ENCODE results near the gene MLLT10. TPM values are rescaled to one million over a fixed set of nuclear protein-coding genes. Genes with fewer than 3 reads are reported as not detected.
"Not testable (repeated sequence)": the region's sequence is repeated elsewhere in the genome, so short reads cannot be mapped to it uniquely, and the experiment has no call there.

Gene MLLT10
- polyA plus RNA-seq, 1 donor = 39.4 TPM

- DNase-seq; H3K27me3 ChIP-seq (ENCODE audit: control insufficient read depth, insufficient read depth, low read length); H3K4me1 ChIP-seq (ENCODE audit: control insufficient read depth, insufficient read depth, low read length); H3K9me3 ChIP-seq (ENCODE audit: control insufficient read depth, low read depth, low read length); H3K27ac ChIP-seq (ENCODE audit: low read length); H3K4me3 ChIP-seq (ENCODE audit: low read length): not testable (repeated sequence)
- WGBS (ENCODE audit: insufficient coverage, low lambda C conversion rate) = 100% methylated on average over 1 of the region's 9 CpGs
- peaks cover 28% of the 10 kb centered on the region for H3K36me3 ChIP-seq (ENCODE audit: control insufficient read depth, insufficient read depth, low read length)
Observed at GRCh38 chr10:21535976-21536375, 1.9 kb downstream of the MLLT10 start.

GRCh38 chr10:21536874-21537273, 2.8 kb downstream of the MLLT10 start:
- Histone ChIP-seq H3K4me1 (ENCODE audit: control insufficient read depth, insufficient read depth, low read length) (peaks cover 8% of the 10 kb centered on the region), H3K27me3 (ENCODE audit: control insufficient read depth, insufficient read depth, low read length) (no peaks in the 10 kb centered on the region), H3K4me3 (ENCODE audit: low read length) (no peak overlapping the region), H3K9me3 (ENCODE audit: control insufficient read depth, low read depth, low read length) (no peaks in the 10 kb centered on the region), H3K27ac (ENCODE audit: low read length) (no peak overlapping the region), H3K36me3 (ENCODE audit: control insufficient read depth, insufficient read depth, low read length) (peaks cover 37% of the 10 kb centered on the region)
- no peak for DNase-seq
- no CpG with 5 or more reads among the region's 3 CpGs for WGBS (ENCODE audit: insufficient coverage, low lambda C conversion rate)

GRCh38 chr10:21540701-21541100, 6.7 kb downstream of the MLLT10 start:
- H3K4me3 ChIP-seq (ENCODE audit: low read length); H3K27ac ChIP-seq (ENCODE audit: low read length); H3K27me3 ChIP-seq (ENCODE audit: control insufficient read depth, insufficient read depth, low read length); DNase-seq; H3K4me1 ChIP-seq (ENCODE audit: control insufficient read depth, insufficient read depth, low read length); H3K9me3 ChIP-seq (ENCODE audit: control insufficient read depth, low read depth, low read length): not testable (repeated sequence)
- 100% methylated on average over 1 of the region's 4 CpGs for WGBS (ENCODE audit: insufficient coverage, low lambda C conversion rate)
- peaks cover 68% of the 10 kb centered on the region for H3K36me3 ChIP-seq (ENCODE audit: control insufficient read depth, insufficient read depth, low read length)

GRCh38 chr10:21547246-21547645, 13.2 kb downstream of the MLLT10 start:
- Histone ChIP-seq H3K36me3 (ENCODE audit: control insufficient read depth, insufficient read depth, low read length) (peaks cover 53% of the 10 kb centered on the region), H3K9me3 (ENCODE audit: control insufficient read depth, low read depth, low read length) (no peaks in the 10 kb centered on the region), H3K4me3 (ENCODE audit: low read length) (no peak overlapping the region), H3K27ac (ENCODE audit: low read length) (no peak overlapping the region), H3K27me3 (ENCODE audit: control insufficient read depth, insufficient read depth, low read length) (no peaks in the 10 kb centered on the region), H3K4me1 (ENCODE audit: control insufficient read depth, insufficient read depth, low read length) (no peaks in the 10 kb centered on the region)
- DNase-seq = no peak
- WGBS (ENCODE audit: insufficient coverage, low lambda C conversion rate) = 95% methylated on average over 3 of the region's 6 CpGs

- 89% methylated on average over 6 of the region's 8 CpGs for WGBS (ENCODE audit: insufficient coverage, low lambda C conversion rate)
- no peak for DNase-seq
- Histone ChIP-seq H3K27me3 (ENCODE audit: control insufficient read depth, insufficient read depth, low read length) (no peaks in the 10 kb centered on the region), H3K27ac (ENCODE audit: low read length) (no peak overlapping the region), H3K36me3 (ENCODE audit: control insufficient read depth, insufficient read depth, low read length) (peaks cover 62% of the 10 kb centered on the region), H3K9me3 (ENCODE audit: control insufficient read depth, low read depth, low read length) (no peaks in the 10 kb centered on the region), H3K4me1 (ENCODE audit: control insufficient read depth, insufficient read depth, low read length) (no peaks in the 10 kb centered on the region), H3K4me3 (ENCODE audit: low read length) (no peak overlapping the region)
Observed at GRCh38 chr10:21552638-21553037, 18.6 kb downstream of the MLLT10 start.

- H3K27me3 ChIP-seq (ENCODE audit: control insufficient read depth, insufficient read depth, low read length) = no peaks in the 10 kb centered on the region
- H3K4me3 ChIP-seq (ENCODE audit: low read length) = no peak overlapping the region
- H3K36me3 ChIP-seq (ENCODE audit: control insufficient read depth, insufficient read depth, low read length) = peaks cover 62% of the 10 kb centered on the region
- H3K27ac ChIP-seq (ENCODE audit: low read length) = no peak overlapping the region
- DNase-seq = no peak
- H3K9me3 ChIP-seq (ENCODE audit: control insufficient read depth, low read depth, low read length) = no peaks in the 10 kb centered on the region
- no peaks in the 10 kb centered on the region for H3K4me1 ChIP-seq (ENCODE audit: control insufficient read depth, insufficient read depth, low read length)
- 96% methylated on average over 4 of the region's 8 CpGs for WGBS (ENCODE audit: insufficient coverage, low lambda C conversion rate)
Observed at GRCh38 chr10:21556527-21556926, 22.5 kb downstream of the MLLT10 start.

- H3K4me3 ChIP-seq (ENCODE audit: low read length); H3K4me1 ChIP-seq (ENCODE audit: control insufficient read depth, insufficient read depth, low read length); H3K9me3 ChIP-seq (ENCODE audit: control insufficient read depth, low read depth, low read length); H3K27me3 ChIP-seq (ENCODE audit: control insufficient read depth, insufficient read depth, low read length); H3K27ac ChIP-seq (ENCODE audit: low read length); DNase-seq: not testable (repeated sequence)
- WGBS (ENCODE audit: insufficient coverage, low lambda C conversion rate) = 100% methylated on average over 3 of the region's 7 CpGs
- peaks cover 47% of the 10 kb centered on the region for H3K36me3 ChIP-seq (ENCODE audit: control insufficient read depth, insufficient read depth, low read length)
Observed at GRCh38 chr10:21558984-21559383, 25.0 kb downstream of the MLLT10 start.

DNA sequence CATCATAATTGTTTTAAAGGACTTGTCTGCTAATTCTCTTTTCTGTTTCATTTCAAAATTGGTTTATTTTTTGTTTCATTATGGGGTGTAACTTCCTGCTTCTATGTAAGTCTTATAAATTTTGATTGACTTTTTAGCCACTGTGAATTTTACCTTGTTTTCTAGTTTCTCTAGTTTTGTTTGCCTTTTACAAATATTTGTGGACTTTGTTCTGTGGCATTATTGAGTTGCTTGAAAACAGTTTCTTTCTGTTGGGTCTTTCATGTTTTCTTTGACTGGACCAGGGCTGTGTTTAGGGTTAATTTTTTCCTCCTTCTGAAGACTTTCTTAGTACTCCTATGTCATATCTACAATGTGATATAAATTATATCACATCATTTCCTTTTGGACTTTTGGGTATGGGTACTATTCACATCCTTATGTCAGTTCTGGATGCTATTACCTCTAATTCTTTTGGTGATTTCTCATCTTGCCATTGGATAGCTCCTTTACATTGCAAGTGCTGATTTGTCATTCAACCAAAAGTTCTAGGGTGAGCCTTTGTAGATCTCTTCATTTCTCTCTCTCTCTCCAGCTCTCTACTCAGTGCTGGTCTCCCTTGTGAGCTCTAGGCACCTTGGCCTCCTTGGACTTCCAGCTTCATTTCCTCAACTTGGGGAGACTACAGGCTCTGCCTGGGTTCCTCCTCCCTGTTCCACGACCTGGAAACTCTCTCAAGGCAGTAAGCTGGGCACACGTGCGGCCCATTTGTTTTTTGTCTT, 36.9 kb downstream of the MLLT10 start:
- Histone ChIP-seq H3K36me3 (ENCODE audit: control insufficient read depth, insufficient read depth, low read length) (peaks cover 8% of the 10 kb centered on the region), H3K9me3 (ENCODE audit: control insufficient read depth, low read depth, low read length) (no peaks in the 10 kb centered on the region), H3K27me3 (ENCODE audit: control insufficient read depth, insufficient read depth, low read length) (no peaks in the 10 kb centered on the region), H3K4me3 (ENCODE audit: low read length) (no peak overlapping the region), H3K27ac (ENCODE audit: low read length) (no peak overlapping the region), H3K4me1 (ENCODE audit: control insufficient read depth, insufficient read depth, low read length) (no peaks in the 10 kb centered on the region)
- 40% methylated on average over 1 of the region's 3 CpGs for WGBS (ENCODE audit: insufficient coverage, low lambda C conversion rate)
- DNase-seq = no peak

- no peak overlapping the region for H3K27ac ChIP-seq (ENCODE audit: low read length)
- DNase-seq = no peak
- no peaks in the 10 kb centered on the region for H3K9me3 ChIP-seq (ENCODE audit: control insufficient read depth, low read depth, low read length)
- no peaks in the 10 kb centered on the region for H3K4me1 ChIP-seq (ENCODE audit: control insufficient read depth, insufficient read depth, low read length)
- peaks cover 5% of the 10 kb centered on the region for H3K36me3 ChIP-seq (ENCODE audit: control insufficient read depth, insufficient read depth, low read length)
- 90% methylated on average over 3 of the region's 3 CpGs for WGBS (ENCODE audit: insufficient coverage, low lambda C conversion rate)
- no peaks in the 10 kb centered on the region for H3K27me3 ChIP-seq (ENCODE audit: control insufficient read depth, insufficient read depth, low read length)
- H3K4me3 ChIP-seq (ENCODE audit: low read length) = no peak overlapping the region
Observed at GRCh38 chr10:21572578-21572977, 38.5 kb downstream of the MLLT10 start.

- H3K4me3 ChIP-seq (ENCODE audit: low read length); H3K9me3 ChIP-seq (ENCODE audit: control insufficient read depth, low read depth, low read length); H3K27ac ChIP-seq (ENCODE audit: low read length); H3K4me1 ChIP-seq (ENCODE audit: control insufficient read depth, insufficient read depth, low read length); H3K27me3 ChIP-seq (ENCODE audit: control insufficient read depth, insufficient read depth, low read length); H3K36me3 ChIP-seq (ENCODE audit: control insufficient read depth, insufficient read depth, low read length); DNase-seq: not testable (repeated sequence)
- WGBS (ENCODE audit: insufficient coverage, low lambda C conversion rate) = no CpG with 5 or more reads among the region's 2 CpGs
Observed at GRCh38 chr10:21574514-21574913, 40.5 kb downstream of the MLLT10 start.

DNA sequence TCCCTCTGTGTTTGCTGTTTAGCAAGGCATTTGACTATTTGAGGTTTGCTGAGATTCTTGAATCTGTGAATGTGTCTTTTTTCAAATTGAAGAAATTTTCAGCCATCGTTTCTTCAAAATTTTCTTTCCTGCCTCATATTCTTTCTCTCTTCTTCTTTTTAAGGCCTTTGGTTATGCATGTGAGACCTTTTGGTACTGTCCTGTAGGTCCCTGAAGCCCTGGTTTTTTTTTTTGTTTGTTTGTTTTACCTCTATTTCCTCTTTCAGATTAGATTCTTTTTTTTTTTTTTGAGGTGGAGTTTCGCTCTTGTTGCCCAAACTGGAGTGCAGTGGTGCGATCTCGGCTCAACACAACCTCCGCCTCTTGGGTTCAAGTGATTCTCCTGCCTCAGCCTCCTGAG, 45.3 kb downstream of the MLLT10 start:
- WGBS (ENCODE audit: insufficient coverage, low lambda C conversion rate) = 88% methylated on average over 1 of the region's 5 CpGs
- Histone ChIP-seq H3K27me3 (ENCODE audit: control insufficient read depth, insufficient read depth, low read length) (no peaks in the 10 kb centered on the region), H3K27ac (ENCODE audit: low read length) (no peak overlapping the region), H3K36me3 (ENCODE audit: control insufficient read depth, insufficient read depth, low read length) (no peaks in the 10 kb centered on the region), H3K9me3 (ENCODE audit: control insufficient read depth, low read depth, low read length) (no peaks in the 10 kb centered on the region), H3K4me3 (ENCODE audit: low read length) (no peak overlapping the region), H3K4me1 (ENCODE audit: control insufficient read depth, insufficient read depth, low read length) (no peaks in the 10 kb centered on the region)
- no peak for DNase-seq
